22Rv1 (cell line): ENCODE data around the gene MMP14.

Source experiments
- H3K27ac ChIP-seq: fragments of 450-650 bp; 2 replicates; pipeline ENCODE4 v1.5.1; 2017
- ZFX ChIP-seq: fragments of 450-650 bp; IDR thresholded peaks from 2 replicates; pipeline ENCODE4 v1.6.1; 2017; ENCODE audit warnings: antibody characterized with exemption, borderline replicate concordance
- TF ChIP-seq, protein P1 (sequence below): fragments of 450-650 bp; IDR thresholded peaks from 2 replicates; pipeline ENCODE4 v1.5.1; 2017; ENCODE audit warnings: mild to moderate bottlenecking

The MMP14 gene

DNA sequence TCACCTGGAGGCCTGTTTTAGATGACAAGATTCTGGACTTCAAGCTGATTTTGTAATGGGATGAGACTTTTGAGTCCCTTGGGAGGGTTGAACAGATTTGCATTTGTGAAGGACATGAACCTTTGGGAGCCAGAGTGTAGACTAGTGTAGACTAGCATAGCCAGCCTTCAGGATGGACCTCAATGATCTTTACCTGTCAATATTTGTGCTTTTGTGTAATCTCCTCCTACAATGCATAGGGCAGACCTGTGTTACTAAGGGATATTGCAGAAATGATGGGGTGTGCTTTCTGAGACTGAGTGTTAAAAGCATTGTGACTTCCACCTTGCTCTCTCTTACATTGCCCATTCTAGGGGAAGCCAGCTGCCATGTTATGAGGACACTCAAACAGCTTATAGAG is 25.3 kb downstream of the MMP14 start:
- TF ChIP-seq, protein P1, sequence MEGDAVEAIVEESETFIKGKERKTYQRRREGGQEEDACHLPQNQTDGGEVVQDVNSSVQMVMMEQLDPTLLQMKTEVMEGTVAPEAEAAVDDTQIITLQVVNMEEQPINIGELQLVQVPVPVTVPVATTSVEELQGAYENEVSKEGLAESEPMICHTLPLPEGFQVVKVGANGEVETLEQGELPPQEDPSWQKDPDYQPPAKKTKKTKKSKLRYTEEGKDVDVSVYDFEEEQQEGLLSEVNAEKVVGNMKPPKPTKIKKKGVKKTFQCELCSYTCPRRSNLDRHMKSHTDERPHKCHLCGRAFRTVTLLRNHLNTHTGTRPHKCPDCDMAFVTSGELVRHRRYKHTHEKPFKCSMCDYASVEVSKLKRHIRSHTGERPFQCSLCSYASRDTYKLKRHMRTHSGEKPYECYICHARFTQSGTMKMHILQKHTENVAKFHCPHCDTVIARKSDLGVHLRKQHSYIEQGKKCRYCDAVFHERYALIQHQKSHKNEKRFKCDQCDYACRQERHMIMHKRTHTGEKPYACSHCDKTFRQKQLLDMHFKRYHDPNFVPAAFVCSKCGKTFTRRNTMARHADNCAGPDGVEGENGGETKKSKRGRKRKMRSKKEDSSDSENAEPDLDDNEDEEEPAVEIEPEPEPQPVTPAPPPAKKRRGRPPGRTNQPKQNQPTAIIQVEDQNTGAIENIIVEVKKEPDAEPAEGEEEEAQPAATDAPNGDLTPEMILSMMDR = no peak
- no peak for TF ChIP-seq ZFX
- no peak overlapping the region for H3K27ac ChIP-seq

DNA sequence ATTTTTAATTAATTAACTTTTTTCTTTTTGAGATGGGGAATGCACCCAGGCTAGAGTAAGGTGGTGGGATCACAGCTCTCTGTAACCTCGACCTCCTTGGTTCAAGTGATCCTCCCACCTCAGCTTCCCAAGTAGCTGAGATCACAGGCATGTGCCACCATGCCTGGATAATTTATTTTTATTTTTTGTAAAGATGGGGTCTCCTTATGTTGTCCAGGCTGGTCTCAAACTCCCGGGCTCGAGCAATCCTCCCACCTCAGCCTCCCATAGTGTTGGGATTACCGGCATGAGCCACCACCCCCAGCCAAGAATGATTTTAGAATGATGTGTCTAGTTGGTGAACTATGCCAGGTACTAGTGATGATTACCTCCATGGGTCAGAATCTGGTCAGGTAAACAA is 28.6 kb downstream of the MMP14 start:
- no peak for TF ChIP-seq ZFX
- TF ChIP-seq, protein P1 = no peak
- H3K27ac ChIP-seq = no peak overlapping the region

DNA sequence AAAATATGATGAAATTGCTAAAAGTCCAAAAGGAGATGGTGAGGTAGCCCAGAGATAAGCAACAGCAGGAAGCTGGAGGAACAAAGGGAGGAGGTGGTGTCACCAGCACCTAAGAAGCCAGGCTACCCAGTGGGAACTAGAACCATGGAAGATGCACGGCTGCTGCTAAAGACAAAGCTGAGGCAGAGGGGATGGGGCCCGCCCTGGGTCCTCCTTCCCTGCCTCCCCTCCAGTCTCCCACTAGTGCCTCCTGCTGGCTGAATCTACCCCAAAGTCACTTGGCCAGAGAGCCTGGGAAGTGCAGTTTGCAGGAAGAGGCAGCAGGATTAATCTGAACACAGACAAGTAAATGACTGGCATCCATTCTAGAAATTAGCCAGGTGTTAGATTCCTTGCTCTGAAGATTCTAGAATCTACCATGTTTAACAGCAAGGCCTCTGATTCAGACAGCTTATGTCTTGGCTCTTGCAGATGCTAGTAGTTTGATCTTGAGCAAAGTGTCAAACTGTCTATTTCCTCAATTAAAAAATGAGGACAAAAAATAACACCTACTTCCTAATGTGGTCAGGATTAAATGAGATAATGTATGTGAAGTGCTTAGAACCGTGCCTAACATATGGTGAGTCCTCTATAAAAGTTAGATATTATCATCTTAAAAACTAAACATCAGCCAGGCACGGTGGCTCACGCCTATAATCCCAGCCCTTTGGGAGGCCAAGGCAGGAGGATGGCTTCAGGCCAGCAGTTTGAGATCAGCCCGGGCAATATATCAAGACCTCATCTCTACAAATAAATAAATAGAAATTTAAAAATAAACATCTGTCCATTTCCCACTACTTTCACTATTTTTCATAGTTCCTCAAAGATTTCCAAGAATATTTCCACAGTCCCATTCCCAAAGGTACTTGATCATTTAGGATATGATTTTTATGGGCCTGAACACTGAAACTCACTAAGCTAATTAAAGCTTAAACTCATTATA is 29.3 kb downstream of the MMP14 start:
- TF ChIP-seq, protein P1 = peak; percentile 42
- TF ChIP-seq ZFX = no peak
- no peak overlapping the region for H3K27ac ChIP-seq

DNA sequence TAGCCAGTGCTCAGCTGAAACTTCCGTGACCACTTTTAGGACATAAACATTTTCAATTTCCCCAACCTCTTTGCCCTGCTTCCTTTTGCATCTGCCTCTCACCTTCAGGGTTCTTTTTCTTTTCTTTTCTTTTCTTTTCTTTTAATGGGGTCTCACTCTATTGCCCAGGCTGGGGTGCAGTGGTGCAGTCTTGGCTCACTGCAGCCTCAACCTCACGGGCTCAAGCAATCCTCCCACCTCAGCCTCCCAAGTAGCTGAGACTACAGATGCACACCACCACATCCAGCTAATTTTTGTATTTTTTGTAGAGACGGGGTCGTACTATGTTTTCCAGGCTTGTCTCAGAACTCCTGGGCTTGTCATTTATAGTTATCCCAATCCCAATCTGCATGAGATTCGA is 30.5 kb downstream of the MMP14 start:
- no peak for TF ChIP-seq ZFX
- TF ChIP-seq, protein P1 = no peak
- H3K27ac ChIP-seq = no peak overlapping the region

DNA sequence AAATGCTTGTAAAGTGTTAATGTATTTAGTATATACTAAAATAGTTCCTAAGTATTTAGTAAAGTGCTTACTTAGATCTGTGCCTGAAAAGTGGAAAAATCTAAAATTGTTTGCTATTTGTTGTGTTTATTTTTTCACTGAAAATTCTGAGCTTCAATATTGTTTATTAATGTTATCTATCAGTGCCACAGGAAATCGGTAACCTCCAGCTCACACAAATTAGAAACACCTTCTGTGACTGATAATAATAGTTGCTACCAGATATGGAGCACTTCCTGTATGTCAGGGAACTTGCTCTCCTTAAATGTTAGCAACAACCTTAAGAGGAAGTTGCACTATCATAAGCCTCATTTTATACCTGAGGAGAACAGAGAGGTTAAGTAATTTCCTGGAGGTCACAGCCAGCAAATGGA is 34.4 kb downstream of the MMP14 start:
- H3K27ac ChIP-seq = peak overlapping the region; percentile 95
- TF ChIP-seq, protein P1 = no peak
- TF ChIP-seq ZFX = no peak

DNA sequence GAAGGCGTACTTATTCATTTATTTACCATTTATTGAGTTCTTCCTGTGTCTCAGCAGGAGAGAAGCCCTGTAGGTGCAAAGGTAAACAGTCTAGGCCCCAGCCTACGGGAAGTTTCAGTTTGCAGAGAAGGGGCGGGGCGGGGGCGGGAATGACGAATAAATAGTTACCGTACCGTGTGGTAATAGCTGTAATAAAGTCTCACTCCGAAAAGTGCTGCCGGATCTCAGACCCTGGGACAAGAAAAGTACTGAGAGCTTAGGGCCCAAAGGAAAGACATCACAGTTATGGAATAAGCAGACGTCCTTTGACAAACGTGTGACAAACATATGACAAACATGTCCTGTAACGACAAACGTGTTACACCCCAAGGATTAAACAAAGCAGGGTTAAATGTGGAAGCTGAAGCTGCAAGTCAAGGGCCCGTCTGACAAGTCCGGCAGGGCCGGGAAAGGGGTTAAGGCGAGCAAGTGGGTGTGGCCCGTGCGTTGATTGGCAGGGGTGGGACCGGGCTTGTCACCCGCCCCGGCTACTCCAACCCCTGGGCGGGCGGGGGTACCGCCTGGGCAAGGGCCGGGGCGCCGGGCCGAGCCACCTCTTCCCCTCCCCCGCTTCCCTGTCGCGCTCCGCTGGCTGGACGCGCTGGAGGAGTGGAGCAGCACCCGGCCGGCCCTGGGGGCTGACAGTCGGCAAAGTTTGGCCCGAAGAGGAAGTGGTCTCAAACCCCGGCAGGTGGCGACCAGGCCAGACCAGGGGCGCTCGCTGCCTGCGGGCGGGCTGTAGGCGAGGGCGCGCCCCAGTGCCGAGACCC is 35.0 kb downstream of the MMP14 start, which contains the start of gene LRP10:
TSS of gene LRP10 (plus strand) at position 517 of the 809 bp plus-strand sequence. CDS start 564 bp downstream, outside the sequence.
- TF ChIP-seq ZFX = no peak
- TF ChIP-seq, protein P1 = no peak
- H3K27ac ChIP-seq = peak within 1 kb of the TSS; percentile 95
